ENCODE data around the gene EXOC4.

The EXOC4 gene

DNA sequence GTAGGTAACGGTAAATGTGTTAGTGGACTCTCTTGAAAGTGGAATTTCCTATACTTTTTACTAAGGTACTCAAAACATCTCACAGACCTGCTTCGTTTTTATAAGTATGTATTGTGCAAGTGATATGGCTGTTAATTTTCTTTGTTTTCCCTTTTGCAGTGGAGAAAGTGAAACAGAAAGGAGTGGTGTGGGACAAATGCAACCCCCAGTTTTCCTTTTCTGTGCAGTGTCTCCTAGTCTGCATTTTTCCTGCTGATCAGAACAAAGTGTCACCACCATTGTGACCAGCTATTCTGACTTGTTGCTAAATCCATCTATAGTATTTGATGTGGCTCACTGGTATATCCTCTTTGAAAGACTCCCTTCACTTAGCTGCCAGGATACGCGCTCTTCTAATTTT lies 410.0 kb downstream of the EXOC4 start:
- H3K27me3 ChIP-seq (replicated peaks; ENCODE audit: control insufficient read depth, insufficient read depth, low read length) = no peaks in the 10 kb centered on the region
- H3K36me3 ChIP-seq (ENCODE audit: control insufficient read depth, insufficient read depth, low read length) = no peaks in the 10 kb centered on the region
- TF ChIP-seq, protein P1, sequence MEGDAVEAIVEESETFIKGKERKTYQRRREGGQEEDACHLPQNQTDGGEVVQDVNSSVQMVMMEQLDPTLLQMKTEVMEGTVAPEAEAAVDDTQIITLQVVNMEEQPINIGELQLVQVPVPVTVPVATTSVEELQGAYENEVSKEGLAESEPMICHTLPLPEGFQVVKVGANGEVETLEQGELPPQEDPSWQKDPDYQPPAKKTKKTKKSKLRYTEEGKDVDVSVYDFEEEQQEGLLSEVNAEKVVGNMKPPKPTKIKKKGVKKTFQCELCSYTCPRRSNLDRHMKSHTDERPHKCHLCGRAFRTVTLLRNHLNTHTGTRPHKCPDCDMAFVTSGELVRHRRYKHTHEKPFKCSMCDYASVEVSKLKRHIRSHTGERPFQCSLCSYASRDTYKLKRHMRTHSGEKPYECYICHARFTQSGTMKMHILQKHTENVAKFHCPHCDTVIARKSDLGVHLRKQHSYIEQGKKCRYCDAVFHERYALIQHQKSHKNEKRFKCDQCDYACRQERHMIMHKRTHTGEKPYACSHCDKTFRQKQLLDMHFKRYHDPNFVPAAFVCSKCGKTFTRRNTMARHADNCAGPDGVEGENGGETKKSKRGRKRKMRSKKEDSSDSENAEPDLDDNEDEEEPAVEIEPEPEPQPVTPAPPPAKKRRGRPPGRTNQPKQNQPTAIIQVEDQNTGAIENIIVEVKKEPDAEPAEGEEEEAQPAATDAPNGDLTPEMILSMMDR (IDR thresholded peaks at IDR 0.05; ENCODE audit: insufficient read depth, low read length, poor library complexity, severe bottlenecking) = no peak
- H3K4me3 ChIP-seq (replicated peaks; ENCODE audit: low read depth, low read length) = no peak overlapping the region
- no peak for DNase-seq (ENCODE audit: extremely low read depth, insufficient read length)

DNA sequence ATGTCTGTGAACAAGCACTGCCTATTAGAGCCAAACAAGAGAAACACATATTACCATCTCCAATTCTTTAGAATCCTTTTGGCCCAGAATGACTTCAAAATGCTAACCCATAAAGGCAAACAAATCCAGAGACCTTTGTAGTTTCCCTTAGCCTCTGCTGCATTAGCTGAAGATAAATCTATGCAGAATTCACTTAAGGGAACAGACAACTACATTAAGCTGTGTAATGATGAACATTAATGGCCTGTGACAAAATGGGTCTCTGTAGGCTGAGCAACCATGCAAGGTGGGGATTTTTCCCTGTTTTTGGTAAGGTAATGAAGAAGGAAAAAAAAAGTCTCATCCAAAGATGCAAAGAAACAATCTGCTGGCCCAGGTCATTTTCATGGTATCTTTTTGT lies 411.6 kb downstream of the EXOC4 start:
- no peak for DNase-seq (ENCODE audit: extremely low read depth, insufficient read length)
- TF ChIP-seq, protein P1 (IDR thresholded peaks at IDR 0.05; ENCODE audit: insufficient read depth, low read length, poor library complexity, severe bottlenecking) = no peak
- Histone ChIP-seq H3K36me3 (ENCODE audit: control insufficient read depth, insufficient read depth, low read length) (no peaks in the 10 kb centered on the region), H3K27me3 (replicated peaks; ENCODE audit: control insufficient read depth, insufficient read depth, low read length) (no peaks in the 10 kb centered on the region), H3K4me3 (replicated peaks; ENCODE audit: low read depth, low read length) (no peak overlapping the region)

DNA sequence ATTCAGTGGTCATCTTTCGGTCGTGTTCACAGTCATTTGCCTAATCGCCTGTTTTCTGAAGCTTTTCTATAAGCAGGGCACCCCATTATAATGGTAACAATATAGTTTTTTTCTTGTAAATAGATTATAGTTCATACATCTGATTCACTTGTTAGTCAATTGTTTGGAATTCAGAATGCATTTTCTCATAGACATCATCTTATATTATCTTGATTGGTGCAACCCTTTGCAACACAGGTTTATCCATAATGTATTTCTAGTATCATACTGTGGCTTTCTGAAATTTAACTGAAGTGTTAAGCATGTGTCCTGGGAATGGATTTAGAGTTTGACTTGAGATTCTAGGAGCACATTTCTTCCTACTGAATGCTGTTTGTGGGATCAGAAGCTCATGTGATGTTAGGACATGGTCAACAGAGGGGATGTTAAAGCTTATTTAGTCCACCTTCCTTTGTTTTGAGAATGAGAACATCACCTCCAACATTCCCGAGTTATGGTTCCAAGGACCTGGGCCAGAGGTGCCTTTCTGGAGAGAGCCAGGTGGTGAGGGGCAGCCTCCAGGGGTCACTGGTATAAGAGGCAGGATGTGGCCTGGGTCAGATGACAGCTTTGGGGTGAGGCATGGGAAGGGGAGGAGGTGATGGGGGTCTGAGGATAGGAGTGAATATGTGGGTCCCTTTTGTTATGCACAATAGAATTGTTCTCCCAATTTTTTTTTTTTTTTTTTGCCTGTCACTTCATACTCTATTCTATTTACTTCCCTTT lies 415.6 kb downstream of the EXOC4 start:
- Histone ChIP-seq H3K36me3 (ENCODE audit: control insufficient read depth, insufficient read depth, low read length) (no peaks in the 10 kb centered on the region), H3K27me3 (replicated peaks; ENCODE audit: control insufficient read depth, insufficient read depth, low read length) (no peaks in the 10 kb centered on the region), H3K4me3 (replicated peaks; ENCODE audit: low read depth, low read length) (no peak overlapping the region)
- TF ChIP-seq, protein P1 (IDR thresholded peaks at IDR 0.05; ENCODE audit: insufficient read depth, low read length, poor library complexity, severe bottlenecking) = no peak
- no peak for DNase-seq (ENCODE audit: extremely low read depth, insufficient read length)

DNA sequence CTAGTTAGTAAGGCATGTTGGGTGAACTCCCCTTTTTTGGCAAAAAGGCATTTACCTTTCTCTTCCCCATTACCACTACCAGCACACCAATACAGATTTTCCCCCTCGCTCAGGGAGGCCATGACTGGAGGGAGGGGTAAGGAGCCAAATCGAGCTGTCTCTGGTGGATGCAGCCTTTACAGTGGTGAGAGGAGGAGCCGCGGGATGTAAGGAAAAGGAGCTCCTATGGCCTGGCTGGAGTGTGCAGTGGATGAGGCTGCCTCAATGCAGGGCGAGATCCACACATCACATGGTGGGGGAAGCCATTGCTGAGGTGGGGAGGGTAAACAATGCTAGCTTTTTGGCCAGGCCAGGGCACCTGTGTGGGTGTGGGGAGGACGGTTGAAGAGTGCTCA lies 416.2 kb downstream of the EXOC4 start:
- DNase-seq (ENCODE audit: extremely low read depth, insufficient read length) = no peak
- no peaks in the 10 kb centered on the region for H3K36me3 ChIP-seq (ENCODE audit: control insufficient read depth, insufficient read depth, low read length)
- TF ChIP-seq, protein P1 (IDR thresholded peaks at IDR 0.05; ENCODE audit: insufficient read depth, low read length, poor library complexity, severe bottlenecking) = no peak
- H3K27me3 ChIP-seq (replicated peaks; ENCODE audit: control insufficient read depth, insufficient read depth, low read length) = no peaks in the 10 kb centered on the region
- H3K4me3 ChIP-seq (replicated peaks; ENCODE audit: low read depth, low read length) = no peak overlapping the region

DNA sequence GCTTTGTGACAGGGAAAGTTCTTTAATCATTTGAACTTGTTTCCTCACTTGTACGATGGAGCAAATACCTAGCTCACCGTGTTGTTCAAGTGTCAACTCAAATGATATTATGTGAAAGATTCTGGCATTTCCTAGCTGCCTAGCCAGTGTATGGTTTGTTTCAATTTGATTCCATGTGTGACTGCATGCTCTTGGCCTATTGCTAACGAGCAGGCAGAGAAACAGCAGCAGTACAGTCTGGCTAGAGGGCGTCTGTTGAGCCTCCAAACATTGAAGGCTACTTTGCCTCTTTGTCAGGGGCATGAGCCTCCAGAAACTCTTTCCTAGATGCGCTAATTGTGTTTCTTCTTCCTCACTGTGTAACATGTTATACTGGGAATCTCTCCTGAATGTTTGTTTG lies 417.4 kb downstream of the EXOC4 start:
- TF ChIP-seq, protein P1 (IDR thresholded peaks at IDR 0.05; ENCODE audit: insufficient read depth, low read length, poor library complexity, severe bottlenecking) = no peak
- Histone ChIP-seq H3K27me3 (replicated peaks; ENCODE audit: control insufficient read depth, insufficient read depth, low read length) (no peaks in the 10 kb centered on the region), H3K4me3 (replicated peaks; ENCODE audit: low read depth, low read length) (no peak overlapping the region), H3K36me3 (ENCODE audit: control insufficient read depth, insufficient read depth, low read length) (no peaks in the 10 kb centered on the region)
- DNase-seq (ENCODE audit: extremely low read depth, insufficient read length) = no peak

DNA sequence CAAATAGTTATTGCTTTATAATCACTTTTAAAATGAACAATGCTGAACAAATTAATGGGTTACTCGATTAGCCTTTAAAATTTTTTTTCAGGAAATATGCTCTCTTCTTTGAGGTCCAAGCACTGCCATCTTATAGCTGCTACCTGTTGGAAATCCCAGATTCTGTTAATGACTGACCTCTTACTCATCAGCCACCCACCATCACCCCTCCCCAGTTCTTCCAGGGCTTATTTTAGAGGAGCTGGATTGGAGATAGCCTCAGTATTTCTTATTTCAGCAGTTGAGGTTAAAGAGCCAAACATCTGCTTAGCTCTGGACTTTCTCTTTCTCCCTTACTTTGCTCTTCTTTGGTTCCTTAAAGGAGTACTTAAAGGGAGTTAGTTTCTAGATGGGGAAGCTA lies 420.0 kb downstream of the EXOC4 start:
- H3K27me3 ChIP-seq (replicated peaks; ENCODE audit: control insufficient read depth, insufficient read depth, low read length) = no peaks in the 10 kb centered on the region
- no peak overlapping the region for H3K4me3 ChIP-seq (replicated peaks; ENCODE audit: low read depth, low read length)
- TF ChIP-seq, protein P1 (IDR thresholded peaks at IDR 0.05; ENCODE audit: insufficient read depth, low read length, poor library complexity, severe bottlenecking) = no peak
- DNase-seq (ENCODE audit: extremely low read depth, insufficient read length) = no peak
- no peaks in the 10 kb centered on the region for H3K36me3 ChIP-seq (ENCODE audit: control insufficient read depth, insufficient read depth, low read length)

All from GM06990 (cell line).